Ascending aorta (tissue), 2 donors: ENCODE data around the gene ADAM8. TPM values are rescaled to one million over a fixed set of nuclear protein-coding genes. Genes with fewer than 3 reads are reported as not detected.

ENCODE experiments used
- DNase-seq, 2 donors: peaks; one replicate each; pipeline ENCODE4 v3.0.0-alpha.2; 2019; ENCODE audit warnings: low spot score in 2 of 2
- H3K27ac ChIP-seq, 2 donors: fragments of 200-600 bp; sonication (generic); one replicate each; pipeline ENCODE4 v1.5.1; 2016 to 2017; ENCODE audit warnings: mild to moderate bottlenecking in 1 of 2
- H3K27me3 ChIP-seq: fragments of 200-600 bp; sonication (generic); one replicate; pipeline ENCODE4 v1.5.1; 2017
- H3K36me3 ChIP-seq, 2 donors: fragments of 200-600 bp; sonication (generic); one replicate each; pipeline ENCODE4 v1.5.1; 2016
- H3K4me1 ChIP-seq, 2 donors: fragments of 200-600 bp; sonication (generic); one replicate each; pipeline ENCODE4 v1.5.1; 2016 to 2017; ENCODE audit warnings: mild to moderate bottlenecking in 1 of 2
- H3K4me3 ChIP-seq, 2 donors: fragments of 200-600 bp; sonication (generic); one replicate each; pipeline ENCODE4 v1.5.1; 2016 to 2017; ENCODE audit warnings: mild to moderate bottlenecking in 1 of 2
- H3K9me3 ChIP-seq, 2 donors: fragments of 200-600 bp; sonication (generic); one replicate each; pipeline ENCODE4 v1.5.1; 2016
- CTCF ChIP-seq, 3 experiments: fragments of 200-600 bp in 2 of 3; fragments of 450-650 bp in 1 of 3; sonication (generic) in 2 of 3; IDR thresholded peaks; one replicate each; pipeline ENCODE4 v1.5.1; 2016 to 2019; ENCODE audit warnings: antibody characterized with exemption in 3 of 3, mild to moderate bottlenecking in 1 of 3, moderate library complexity in 1 of 3
- intact Hi-C: fragments of 100-400 bp; cut with DNase I; formaldehyde crosslinking; loops from one replicate; pipeline ENCODE4 v1.15.1; 2023
- total RNA-seq: library from RNA; depleted of rRNA; stranded (reverse); fragments of >200 nt; gene quantifications from one replicate; pipeline ENCODE4 v1.1.0, GENCODE V29; 2016

ADAM8 gene
- total RNA-seq, 1 donor from 2014 or later = 21.4 TPM

GRCh38 chr10:133271521-133272300 is 5.0 kb downstream of the ADAM8 start:
- no peak overlapping the region for H3K27ac ChIP-seq
- no peak for DNase-seq
- peaks cover 0 to 3% of the 10 kb centered on the region in 2 donors for H3K4me1 ChIP-seq
- TF ChIP-seq CTCF (IDR thresholded peaks at IDR 0.05) = no peak
- no peaks in the 10 kb centered on the region for H3K27me3 ChIP-seq
- no peak overlapping the region for H3K4me3 ChIP-seq
- peaks cover 0 to 15% of the 10 kb centered on the region in 2 donors for H3K36me3 ChIP-seq
- H3K9me3 ChIP-seq = no peaks in the 10 kb centered on the region
- intact Hi-C loops = no loop called here

GRCh38 chr10:133270773-133271297 is 5.8 kb downstream of the ADAM8 start:
- Histone ChIP-seq H3K4me3 (no peak overlapping the region), H3K27ac (no peak overlapping the region), H3K4me1 (no peaks in the 10 kb centered on the region), H3K36me3 (peaks cover 0 to 15% of the 10 kb centered on the region in 2 donors), H3K27me3 (no peaks in the 10 kb centered on the region), H3K9me3 (no peaks in the 10 kb centered on the region)
- intact Hi-C loops = no loop called here
- no peak for DNase-seq
- no peak for TF ChIP-seq CTCF (IDR thresholded peaks at IDR 0.05)

GRCh38 chr10:133270204-133270603 is 6.5 kb downstream of the ADAM8 start:
- Histone ChIP-seq H3K36me3 (peaks cover 0 to 15% of the 10 kb centered on the region in 2 donors), H3K4me1 (no peaks in the 10 kb centered on the region), H3K27ac (no peak overlapping the region), H3K9me3 (no peaks in the 10 kb centered on the region), H3K27me3 (no peaks in the 10 kb centered on the region), H3K4me3 (no peak overlapping the region)
- intact Hi-C loops = no loop called here
- no peak for DNase-seq
- TF ChIP-seq CTCF (IDR thresholded peaks at IDR 0.05) = no peak

GRCh38 chr10:133269367-133269766 is 7.3 kb downstream of the ADAM8 start:
- intact Hi-C loops = no loop called here
- DNase-seq = no peak
- Histone ChIP-seq H3K36me3 (peaks cover 0 to 15% of the 10 kb centered on the region in 2 donors), H3K4me1 (no peaks in the 10 kb centered on the region), H3K27ac (no peak overlapping the region), H3K27me3 (no peaks in the 10 kb centered on the region), H3K9me3 (no peaks in the 10 kb centered on the region), H3K4me3 (no peak overlapping the region)
- no peak for TF ChIP-seq CTCF (IDR thresholded peaks at IDR 0.05)

GRCh38 chr10:133268532-133268931 is 8.1 kb downstream of the ADAM8 start:
- Histone ChIP-seq H3K27ac (no peak overlapping the region), H3K36me3 (peaks cover 0 to 15% of the 10 kb centered on the region in 2 donors), H3K4me1 (no peaks in the 10 kb centered on the region), H3K27me3 (no peaks in the 10 kb centered on the region), H3K4me3 (no peak overlapping the region), H3K9me3 (no peaks in the 10 kb centered on the region)
- intact Hi-C loops = no loop called here
- DNase-seq = no peak
- no peak for TF ChIP-seq CTCF (IDR thresholded peaks at IDR 0.05)
